ENCODE data around the gene SPATA2. TPM values are rescaled to one million over a fixed set of nuclear protein-coding genes. Genes with fewer than 3 reads are reported as not detected.

SPATA2 gene
- total RNA-seq, 1 donor from 2014 or later = 3.2 TPM

- no peak overlapping the region for H3K4me3 ChIP-seq (ENCODE audit: low read depth, low read length)
- no peak for DNase-seq (ENCODE audit: low read depth)
- TF ChIP-seq, protein P1, sequence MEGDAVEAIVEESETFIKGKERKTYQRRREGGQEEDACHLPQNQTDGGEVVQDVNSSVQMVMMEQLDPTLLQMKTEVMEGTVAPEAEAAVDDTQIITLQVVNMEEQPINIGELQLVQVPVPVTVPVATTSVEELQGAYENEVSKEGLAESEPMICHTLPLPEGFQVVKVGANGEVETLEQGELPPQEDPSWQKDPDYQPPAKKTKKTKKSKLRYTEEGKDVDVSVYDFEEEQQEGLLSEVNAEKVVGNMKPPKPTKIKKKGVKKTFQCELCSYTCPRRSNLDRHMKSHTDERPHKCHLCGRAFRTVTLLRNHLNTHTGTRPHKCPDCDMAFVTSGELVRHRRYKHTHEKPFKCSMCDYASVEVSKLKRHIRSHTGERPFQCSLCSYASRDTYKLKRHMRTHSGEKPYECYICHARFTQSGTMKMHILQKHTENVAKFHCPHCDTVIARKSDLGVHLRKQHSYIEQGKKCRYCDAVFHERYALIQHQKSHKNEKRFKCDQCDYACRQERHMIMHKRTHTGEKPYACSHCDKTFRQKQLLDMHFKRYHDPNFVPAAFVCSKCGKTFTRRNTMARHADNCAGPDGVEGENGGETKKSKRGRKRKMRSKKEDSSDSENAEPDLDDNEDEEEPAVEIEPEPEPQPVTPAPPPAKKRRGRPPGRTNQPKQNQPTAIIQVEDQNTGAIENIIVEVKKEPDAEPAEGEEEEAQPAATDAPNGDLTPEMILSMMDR (conservative IDR thresholded peaks at IDR 0.05; ENCODE audit: low read depth, low read length) = no peak
Observed at GRCh38 chr20:49854190-49854875, 61.0 kb downstream of the SPATA2 start.

DNA sequence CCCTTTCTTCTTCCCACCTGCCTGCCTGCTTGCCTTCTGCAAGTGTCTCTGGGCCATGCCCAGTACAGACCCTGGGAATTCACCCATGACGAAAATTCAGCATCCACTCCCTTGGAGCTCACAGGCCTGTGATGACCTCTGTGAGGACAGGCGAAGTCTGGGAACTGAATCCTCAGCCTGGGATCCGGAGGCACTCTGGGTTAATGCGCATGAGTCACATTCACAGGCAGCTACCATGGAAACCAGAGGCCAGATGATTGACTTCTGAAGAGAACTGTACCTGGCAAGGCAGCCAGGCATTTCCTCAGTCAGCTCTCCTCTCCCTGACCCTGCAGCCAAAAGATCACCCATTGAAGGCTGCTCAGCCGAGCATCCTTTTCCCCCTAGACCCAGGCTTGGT lies 61.7 kb downstream of the SPATA2 start:
- DNase-seq (ENCODE audit: low read depth) = peak; percentile 79
- TF ChIP-seq, protein P1 (conservative IDR thresholded peaks at IDR 0.05; ENCODE audit: low read depth, low read length) = no peak

More for the DNA sequence above, 61.7 kb downstream of the SPATA2 start:
- H3K4me3 ChIP-seq (ENCODE audit: low read depth, low read length) = no peak overlapping the region

Other genes with a start within 250 kb of the SPATA2 start
- 27.4 and 28.4 TPM in 2 replicates for gene B4GALT5, start 201.7 kb downstream of the SPATA2 start, total RNA-seq
- 4.2 and 5.6 TPM in 2 replicates for gene SLC9A8, start 102.7 kb downstream of the SPATA2 start, total RNA-seq
- 152 and 157 TPM in 2 replicates for gene RNF114, start 20.9 kb upstream of the SPATA2 start, total RNA-seq
- 1.4 and 2.0 TPM in 2 replicates for gene SNAI1, start 67.5 kb upstream of the SPATA2 start, total RNA-seq
- 109 and 112 TPM in 2 replicates for gene UBE2V1, start 197.6 kb upstream of the SPATA2 start, total RNA-seq
- 43.2 and 46.6 TPM in 2 replicates for gene PEDS1, start 238.2 kb upstream of the SPATA2 start, total RNA-seq